RWPE2 (cell line): ENCODE data around the gene USP49.

Experiments
- ATAC-seq: fragments of 200-7000 bp; cut with Tn5 transposase; 3 replicates; pipeline ENCODE4 v1.9.1; 2021; ENCODE audit warnings: low read depth
- DNase-seq: peaks from one replicate; pipeline ENCODE4 v3.0.0-alpha.2; 2020; ENCODE audit warnings: low spot score
- H3K27ac ChIP-seq: fragments of 450-650 bp; 2 replicates; pipeline ENCODE4 v1.5.1; 2017; ENCODE audit warnings: mild to moderate bottlenecking; ENCODE audit not compliant: poor library complexity, severe bottlenecking
- H3K27me3 ChIP-seq: fragments of 250-450 bp; sonication (Bioruptor Pico); 2 replicates; pipeline ENCODE4 v1.5.1; 2021; ENCODE audit warnings: mild to moderate bottlenecking, moderate library complexity; ENCODE audit not compliant: insufficient read depth, poor library complexity, severe bottlenecking
- H3K36me3 ChIP-seq: fragments of 250-450 bp; sonication (Bioruptor Pico); 2 replicates; pipeline ENCODE4 v1.5.1; 2020; ENCODE audit warnings: low read depth, mild to moderate bottlenecking, moderate library complexity
- H3K4me1 ChIP-seq: fragments of 250-450 bp; sonication (Bioruptor Pico); 2 replicates; pipeline ENCODE4 v1.5.1; 2021; ENCODE audit warnings: mild to moderate bottlenecking, moderate library complexity; ENCODE audit not compliant: insufficient read depth, poor library complexity, severe bottlenecking
- H3K4me3 ChIP-seq: fragments of 250-450 bp; sonication (Bioruptor Pico); 2 replicates; pipeline ENCODE4 v1.5.1; 2021; ENCODE audit warnings: mild to moderate bottlenecking, moderate library complexity; ENCODE audit not compliant: severe bottlenecking
- H3K9me3 ChIP-seq: fragments of 250-450 bp; sonication (Bioruptor Pico); 2 replicates; pipeline ENCODE4 v1.5.1; 2021; ENCODE audit warnings: mild to moderate bottlenecking, moderate library complexity; ENCODE audit not compliant: severe bottlenecking
- CTCF ChIP-seq: fragments of 450-650 bp; IDR thresholded peaks from one replicate; pipeline ENCODE4 v1.5.1; 2017; ENCODE audit warnings: mild to moderate bottlenecking, moderate library complexity; ENCODE audit not compliant: poor library complexity, severe bottlenecking

The USP49 gene

GRCh38 chr6:41780551-41781365 lies 114.4 kb downstream of the USP49 start, which contains the start of gene PRICKLE4:
Gene PRICKLE4 (plus strand): TSS chr6:41780782. CDS start chr6:41783474, 2,692 bp downstream.
- Histone ChIP-seq H3K9me3 (no peaks in the 10 kb centered on the region), H3K27me3 (no peaks in the 10 kb centered on the region), H3K27ac (peak within 1 kb of the TSS; percentile 71), H3K36me3 (peaks cover 23% of the 10 kb centered on the region), H3K4me3 (peak within 1 kb of the TSS; percentile 70), H3K4me1 (peaks cover 9% of the 10 kb centered on the region)
- ATAC-seq (peak; percentile 42), DNase-seq (no peak)
- TF ChIP-seq CTCF: no peak

- Histone ChIP-seq H3K9me3 (no peaks in the 10 kb centered on the region), H3K27me3 (no peaks in the 10 kb centered on the region), H3K4me1 (peaks cover 9% of the 10 kb centered on the region), H3K27ac (peak within 1 kb of the TSS; percentile 71), H3K36me3 (peaks cover 31% of the 10 kb centered on the region), H3K4me3 (peak within 1 kb of the TSS; percentile 70)
- DNase-seq (peak; percentile 90), ATAC-seq (peak; percentile 83)
- TF ChIP-seq CTCF: peak; percentile 98
These were observed 115.2 kb downstream of the USP49 start, which contains the start of gene FRS3 for GRCh38 chr6:41779788-41780550. Gene FRS3 (minus strand): TSS chr6:41779900. CDS start chr6:41776987, 2,913 bp downstream.

GRCh38 chr6:41779336-41779735 lies 115.8 kb downstream of the USP49 start:
- ATAC-seq: no peak
- DNase-seq: no peak
- Histone ChIP-seq H3K4me1 (peaks cover 9% of the 10 kb centered on the region), H3K9me3 (no peaks in the 10 kb centered on the region), H3K27me3 (no peaks in the 10 kb centered on the region), H3K4me3 (peak overlapping the region; percentile 70), H3K27ac (peak overlapping the region; percentile 71), H3K36me3 (peaks cover 37% of the 10 kb centered on the region)
- no peak for TF ChIP-seq CTCF

- Histone ChIP-seq H3K36me3 (peaks cover 39% of the 10 kb centered on the region), H3K9me3 (no peaks in the 10 kb centered on the region), H3K4me3 (peak overlapping the region; percentile 70), H3K27ac (no peak overlapping the region), H3K4me1 (peaks cover 9% of the 10 kb centered on the region), H3K27me3 (no peaks in the 10 kb centered on the region)
- no peak for DNase-seq
- TF ChIP-seq CTCF: no peak
- no peak for ATAC-seq
These were observed 116.3 kb downstream of the USP49 start for GRCh38 chr6:41778895-41779294.
